Activated CD4-positive, alpha-beta T cell treated with anti-CD3 and anti-CD28 coated beads for 1 hour (primary cell): ENCODE results near the gene PADI6.

Experiments
- DNase-seq: peaks from one replicate; pipeline ENCODE4 v3.0.0-alpha.2; 2020

PADI6 gene

GRCh38 chr1:17437260-17437579 is 65.2 kb downstream of the PADI6 start:
- no peak for DNase-seq

- DNase-seq = peak; percentile 37
Measured at GRCh38 chr1:17437580-17438317, 65.8 kb downstream of the PADI6 start.

- peak; percentile 26 for DNase-seq
Measured at GRCh38 chr1:17438318-17439249, 66.6 kb downstream of the PADI6 start.

GRCh38 chr1:17439250-17440073 is 67.5 kb downstream of the PADI6 start, which contains the start of gene RCC2:
RCC2 (minus strand) TSS chr1:17439677; CDS start chr1:17438514, 1,163 bp downstream.
- peak; percentile 60 for DNase-seq

- no peak for DNase-seq
Measured at GRCh38 chr1:17440074-17440826, 68.3 kb downstream of the PADI6 start.

- no peak for DNase-seq
Measured at GRCh38 chr1:17440827-17441168, 68.8 kb downstream of the PADI6 start.

GRCh38 chr1:17441265-17441992 is 69.4 kb downstream of the PADI6 start:
- no peak for DNase-seq

GRCh38 chr1:17441993-17442357 is 70.0 kb downstream of the PADI6 start:
- no peak for DNase-seq

- no peak for DNase-seq
Measured at GRCh38 chr1:17442841-17443240, 70.8 kb downstream of the PADI6 start.

GRCh38 chr1:17447501-17447992 is 75.6 kb downstream of the PADI6 start:
- DNase-seq = no peak
